Neuronal stem cell (in vitro differentiated cells): Measurements from ENCODE around the gene RPE.

Source experiments
- DNase-seq: peaks from one replicate; pipeline ENCODE4 v3.0.0-alpha.2; 2013; ENCODE audit warnings: low spot score
- H2AFZ ChIP-seq: one replicate; pipeline ENCODE4 v1.6.1; 2013; ENCODE audit warnings: mild to moderate bottlenecking, low read length, inconsistent platforms
- H2AK5ac ChIP-seq: 2 replicates; pipeline ENCODE4 v1.6.1; 2013; ENCODE audit warnings: low read depth, mild to moderate bottlenecking, inconsistent platforms, low read length, moderate library complexity, mixed read lengths
- H2BK120ac ChIP-seq: 2 replicates; pipeline ENCODE4 v1.6.1; 2013; ENCODE audit warnings: low read depth, mild to moderate bottlenecking, inconsistent platforms, low read length, moderate library complexity, mixed read lengths
- H2BK12ac ChIP-seq: one replicate; pipeline ENCODE4 v1.6.1; 2013; ENCODE audit warnings: low read length, inconsistent platforms
- H2BK15ac ChIP-seq: 2 replicates; pipeline ENCODE4 v1.6.1; 2013; ENCODE audit warnings: mild to moderate bottlenecking, low read length, inconsistent platforms, mixed read lengths
- H2BK5ac ChIP-seq: one replicate; pipeline ENCODE4 v1.6.1; 2013; ENCODE audit warnings: inconsistent platforms, mild to moderate bottlenecking, low read length, moderate library complexity
- H3K14ac ChIP-seq: one replicate; pipeline ENCODE4 v1.6.1; 2013; ENCODE audit warnings: low read length, inconsistent platforms
- H3K18ac ChIP-seq: 2 replicates; pipeline ENCODE4 v1.6.1; 2013; ENCODE audit warnings: low read length, inconsistent platforms
- H3K23ac ChIP-seq: 2 replicates; pipeline ENCODE4 v1.6.1; 2013; ENCODE audit warnings: low read depth, mild to moderate bottlenecking, mixed read lengths, low read length, inconsistent platforms; ENCODE audit not compliant: poor library complexity
- H3K27ac ChIP-seq: replicated peaks from 3 replicates; pipeline ENCODE4 v1.5.1; 2013; ENCODE audit warnings: low read length, inconsistent platforms
- H3K27me3 ChIP-seq, 3 experiments: 2 replicates each; pipeline ENCODE4 v1.6.1; 2013; ENCODE audit warnings: low read length in 3 of 3, mild to moderate bottlenecking in 2 of 3, inconsistent platforms in 1 of 3, low read depth in 1 of 3, mixed read lengths in 1 of 3, moderate library complexity in 1 of 3; ENCODE audit not compliant: control insufficient read depth in 3 of 3, insufficient read depth in 3 of 3
- H3K36me3 ChIP-seq, 2 donors: replicated peaks in 1 of 2; 2 replicates each; pipeline ENCODE4 v1.6.1; 2013; ENCODE audit warnings: low read length in 2 of 2; ENCODE audit not compliant: control insufficient read depth in 2 of 2, insufficient read depth in 2 of 2
- H3K4ac ChIP-seq: 2 replicates; pipeline ENCODE4 v1.6.1; 2013; ENCODE audit warnings: inconsistent platforms, mild to moderate bottlenecking, low read length, moderate library complexity
- H3K4me1 ChIP-seq, 2 donors: 1 replicate in 1 of 2; 2 replicates in 1 of 2; pipeline ENCODE4 v1.6.1; 2013; ENCODE audit warnings: low read length in 2 of 2, low read depth in 1 of 2; ENCODE audit not compliant: control insufficient read depth in 2 of 2, insufficient read depth in 1 of 2
- H3K4me2 ChIP-seq: one replicate; pipeline ENCODE4 v1.6.1; 2013; ENCODE audit warnings: mild to moderate bottlenecking, low read length, inconsistent platforms; ENCODE audit not compliant: insufficient read depth, poor library complexity, severe bottlenecking
- H3K4me3 ChIP-seq, 2 donors: 2 replicates each; pipeline ENCODE4 v1.5.1; 2013; ENCODE audit warnings: low read length in 2 of 2, mild to moderate bottlenecking in 2 of 2, inconsistent platforms in 1 of 2, moderate library complexity in 1 of 2
- H3K79me1 ChIP-seq: one replicate; pipeline ENCODE4 v1.6.1; 2013; ENCODE audit warnings: low read depth, mild to moderate bottlenecking, inconsistent platforms, low read length, moderate library complexity
- H3K9ac ChIP-seq: one replicate; pipeline ENCODE4 v1.6.1; 2013; ENCODE audit warnings: mild to moderate bottlenecking, low read depth, low read length, inconsistent platforms; ENCODE audit not compliant: poor library complexity
- H3K9me3 ChIP-seq, 2 donors: replicated peaks in 1 of 2; 2 replicates each; pipeline versions ENCODE3 to v1.6.1; 2013; ENCODE audit warnings: low read length in 2 of 2, mild to moderate bottlenecking in 2 of 2, inconsistent platforms in 1 of 2, low read depth in 1 of 2, mixed read lengths in 1 of 2, moderate library complexity in 1 of 2; ENCODE audit not compliant: control insufficient read depth in 2 of 2, insufficient read depth in 1 of 2
- H4K8ac ChIP-seq: one replicate; pipeline ENCODE4 v1.6.1; 2013; ENCODE audit warnings: low read depth, mild to moderate bottlenecking, inconsistent platforms, low read length, moderate library complexity
- H4K91ac ChIP-seq: one replicate; pipeline ENCODE4 v1.6.1; 2013; ENCODE audit warnings: low read length, low read depth, mild to moderate bottlenecking, inconsistent platforms; ENCODE audit not compliant: poor library complexity
- WGBS, 2 donors: extraction: QIAGEN DNeasy Blood & Tissue Kit; methylation state at CpG; one replicate each; pipeline ENCODE4 v1.1.7; 2013; ENCODE audit warnings: missing lambda C conversion rate in 2 of 2, mixed read lengths in 1 of 2; ENCODE audit not compliant: insufficient read length in 2 of 2, insufficient replicate concordance in 1 of 2; ENCODE audit errors: extremely low coverage in 2 of 2; 5-methylcytosine and 5-hydroxymethylcytosine counted together

Gene RPE

GRCh38 chr2:210027608-210028007, 25.2 kb downstream of the RPE start:
- H3K18ac ChIP-seq = no peak overlapping the region
- H4K8ac ChIP-seq = no peak overlapping the region
- H3K4ac ChIP-seq = no peak overlapping the region
- no peak overlapping the region for H2AFZ ChIP-seq
- no peak overlapping the region for H3K23ac ChIP-seq
- H3K27me3 ChIP-seq = no peaks in the 10 kb centered on the region
- peaks cover 4 to 42% of the 10 kb centered on the region in 2 donors for H3K36me3 ChIP-seq
- no CpG with 5 or more reads among the region's 2 CpGs for WGBS, 2 donors
- no peak overlapping the region for H2BK120ac ChIP-seq
- H3K14ac ChIP-seq = no peak overlapping the region
- no peak overlapping the region for H3K27ac ChIP-seq
- peaks cover 0 to 1% of the 10 kb centered on the region in 2 donors for H3K4me1 ChIP-seq
- no peak overlapping the region for H2BK5ac ChIP-seq
- H3K9ac ChIP-seq = no peak overlapping the region
- H2BK15ac ChIP-seq = no peak overlapping the region
- H2AK5ac ChIP-seq = no peak overlapping the region
- H3K4me3 ChIP-seq = no peak overlapping the region
- H3K9me3 ChIP-seq = no peaks in the 10 kb centered on the region
- no peak overlapping the region for H4K91ac ChIP-seq
- DNase-seq = no peak
- H3K79me1 ChIP-seq = no peaks in the 10 kb centered on the region
- H3K4me2 ChIP-seq = no peak overlapping the region
- no peak overlapping the region for H2BK12ac ChIP-seq

- no peak overlapping the region for H4K8ac ChIP-seq
- no peak for DNase-seq
- no peak overlapping the region for H2BK12ac ChIP-seq
- no peak overlapping the region for H2AK5ac ChIP-seq
- H3K27me3 ChIP-seq = no peaks in the 10 kb centered on the region
- no peak overlapping the region for H3K27ac ChIP-seq
- H3K79me1 ChIP-seq = no peaks in the 10 kb centered on the region
- H3K4me2 ChIP-seq = no peak overlapping the region
- H2AFZ ChIP-seq = no peak overlapping the region
- no peak overlapping the region for H4K91ac ChIP-seq
- no CpG with 5 or more reads among the region's 2 CpGs for WGBS, 2 donors
- peaks cover 2 to 37% of the 10 kb centered on the region in 2 donors for H3K36me3 ChIP-seq
- no peak overlapping the region for H3K9ac ChIP-seq
- no peak overlapping the region for H3K14ac ChIP-seq
- H3K4me1 ChIP-seq = peaks cover 0 to 1% of the 10 kb centered on the region in 2 donors
- H3K4me3 ChIP-seq = no peak overlapping the region
- H3K4ac ChIP-seq = no peak overlapping the region
- H2BK120ac ChIP-seq = no peak overlapping the region
- H3K23ac ChIP-seq = no peak overlapping the region
- H2BK5ac ChIP-seq = no peak overlapping the region
- H2BK15ac ChIP-seq = no peak overlapping the region
- no peak overlapping the region for H3K18ac ChIP-seq
- no peaks in the 10 kb centered on the region for H3K9me3 ChIP-seq
Observed at GRCh38 chr2:210028178-210028577, 25.7 kb downstream of the RPE start.

- H4K91ac ChIP-seq = no peak overlapping the region
- no peak overlapping the region for H3K4me3 ChIP-seq
- no peaks in the 10 kb centered on the region for H3K9me3 ChIP-seq
- H3K14ac ChIP-seq = no peak overlapping the region
- no CpG with 5 or more reads among the region's 2 CpGs for WGBS, 2 donors
- no peaks in the 10 kb centered on the region for H3K4me1 ChIP-seq
- H2AFZ ChIP-seq = no peak overlapping the region
- no peak overlapping the region for H3K4ac ChIP-seq
- H3K79me1 ChIP-seq = no peaks in the 10 kb centered on the region
- H2BK5ac ChIP-seq = no peak overlapping the region
- no peaks in the 10 kb centered on the region for H3K27me3 ChIP-seq
- H3K4me2 ChIP-seq = no peak overlapping the region
- H3K18ac ChIP-seq = no peak overlapping the region
- no peak overlapping the region for H2BK12ac ChIP-seq
- H2BK15ac ChIP-seq = no peak overlapping the region
- H3K23ac ChIP-seq = no peak overlapping the region
- H3K27ac ChIP-seq = no peak overlapping the region
- H3K9ac ChIP-seq = no peak overlapping the region
- no peak overlapping the region for H2BK120ac ChIP-seq
- H2AK5ac ChIP-seq = no peak overlapping the region
- H4K8ac ChIP-seq = no peak overlapping the region
- DNase-seq = no peak
- H3K36me3 ChIP-seq = no peaks in the 10 kb centered on the region
Observed at GRCh38 chr2:210034087-210034683, 31.7 kb downstream of the RPE start.

- Histone ChIP-seq H3K9ac (no peak overlapping the region), H2AK5ac (no peak overlapping the region), H3K4me3 (no peak overlapping the region), H4K8ac (no peak overlapping the region), H2BK15ac (no peak overlapping the region), H3K79me1 (no peaks in the 10 kb centered on the region), H3K23ac (no peak overlapping the region), H3K27ac (no peak overlapping the region), H3K36me3 (no peaks in the 10 kb centered on the region), H2AFZ (no peak overlapping the region), H2BK120ac (no peak overlapping the region), H3K4me1 (no peaks in the 10 kb centered on the region), H2BK12ac (no peak overlapping the region), H3K18ac (no peak overlapping the region), H3K9me3 (no peaks in the 10 kb centered on the region), H3K4ac (no peak overlapping the region), H2BK5ac (no peak overlapping the region), H4K91ac (no peak overlapping the region), H3K4me2 (no peak overlapping the region), H3K27me3 (no peaks in the 10 kb centered on the region), H3K14ac (no peak overlapping the region)
- no peak for DNase-seq
- WGBS, 2 donors = no CpG with 5 or more reads among the region's 4 CpGs
Observed at GRCh38 chr2:210035679-210036078, 33.2 kb downstream of the RPE start.
